ENCODE data around the gene ZFC3H1. TPM values are rescaled to one million over a fixed set of nuclear protein-coding genes. Genes with fewer than 3 reads are reported as not detected.

ZFC3H1 gene
- total and polyA plus RNA-seq, 9 of the 15 experiments (the other 6 are each of a cell fraction or from before 2014, with no cell fraction given) = 14.8 to 80.5 (median 22.1) TPM

- TF ChIP-seq, protein P1, sequence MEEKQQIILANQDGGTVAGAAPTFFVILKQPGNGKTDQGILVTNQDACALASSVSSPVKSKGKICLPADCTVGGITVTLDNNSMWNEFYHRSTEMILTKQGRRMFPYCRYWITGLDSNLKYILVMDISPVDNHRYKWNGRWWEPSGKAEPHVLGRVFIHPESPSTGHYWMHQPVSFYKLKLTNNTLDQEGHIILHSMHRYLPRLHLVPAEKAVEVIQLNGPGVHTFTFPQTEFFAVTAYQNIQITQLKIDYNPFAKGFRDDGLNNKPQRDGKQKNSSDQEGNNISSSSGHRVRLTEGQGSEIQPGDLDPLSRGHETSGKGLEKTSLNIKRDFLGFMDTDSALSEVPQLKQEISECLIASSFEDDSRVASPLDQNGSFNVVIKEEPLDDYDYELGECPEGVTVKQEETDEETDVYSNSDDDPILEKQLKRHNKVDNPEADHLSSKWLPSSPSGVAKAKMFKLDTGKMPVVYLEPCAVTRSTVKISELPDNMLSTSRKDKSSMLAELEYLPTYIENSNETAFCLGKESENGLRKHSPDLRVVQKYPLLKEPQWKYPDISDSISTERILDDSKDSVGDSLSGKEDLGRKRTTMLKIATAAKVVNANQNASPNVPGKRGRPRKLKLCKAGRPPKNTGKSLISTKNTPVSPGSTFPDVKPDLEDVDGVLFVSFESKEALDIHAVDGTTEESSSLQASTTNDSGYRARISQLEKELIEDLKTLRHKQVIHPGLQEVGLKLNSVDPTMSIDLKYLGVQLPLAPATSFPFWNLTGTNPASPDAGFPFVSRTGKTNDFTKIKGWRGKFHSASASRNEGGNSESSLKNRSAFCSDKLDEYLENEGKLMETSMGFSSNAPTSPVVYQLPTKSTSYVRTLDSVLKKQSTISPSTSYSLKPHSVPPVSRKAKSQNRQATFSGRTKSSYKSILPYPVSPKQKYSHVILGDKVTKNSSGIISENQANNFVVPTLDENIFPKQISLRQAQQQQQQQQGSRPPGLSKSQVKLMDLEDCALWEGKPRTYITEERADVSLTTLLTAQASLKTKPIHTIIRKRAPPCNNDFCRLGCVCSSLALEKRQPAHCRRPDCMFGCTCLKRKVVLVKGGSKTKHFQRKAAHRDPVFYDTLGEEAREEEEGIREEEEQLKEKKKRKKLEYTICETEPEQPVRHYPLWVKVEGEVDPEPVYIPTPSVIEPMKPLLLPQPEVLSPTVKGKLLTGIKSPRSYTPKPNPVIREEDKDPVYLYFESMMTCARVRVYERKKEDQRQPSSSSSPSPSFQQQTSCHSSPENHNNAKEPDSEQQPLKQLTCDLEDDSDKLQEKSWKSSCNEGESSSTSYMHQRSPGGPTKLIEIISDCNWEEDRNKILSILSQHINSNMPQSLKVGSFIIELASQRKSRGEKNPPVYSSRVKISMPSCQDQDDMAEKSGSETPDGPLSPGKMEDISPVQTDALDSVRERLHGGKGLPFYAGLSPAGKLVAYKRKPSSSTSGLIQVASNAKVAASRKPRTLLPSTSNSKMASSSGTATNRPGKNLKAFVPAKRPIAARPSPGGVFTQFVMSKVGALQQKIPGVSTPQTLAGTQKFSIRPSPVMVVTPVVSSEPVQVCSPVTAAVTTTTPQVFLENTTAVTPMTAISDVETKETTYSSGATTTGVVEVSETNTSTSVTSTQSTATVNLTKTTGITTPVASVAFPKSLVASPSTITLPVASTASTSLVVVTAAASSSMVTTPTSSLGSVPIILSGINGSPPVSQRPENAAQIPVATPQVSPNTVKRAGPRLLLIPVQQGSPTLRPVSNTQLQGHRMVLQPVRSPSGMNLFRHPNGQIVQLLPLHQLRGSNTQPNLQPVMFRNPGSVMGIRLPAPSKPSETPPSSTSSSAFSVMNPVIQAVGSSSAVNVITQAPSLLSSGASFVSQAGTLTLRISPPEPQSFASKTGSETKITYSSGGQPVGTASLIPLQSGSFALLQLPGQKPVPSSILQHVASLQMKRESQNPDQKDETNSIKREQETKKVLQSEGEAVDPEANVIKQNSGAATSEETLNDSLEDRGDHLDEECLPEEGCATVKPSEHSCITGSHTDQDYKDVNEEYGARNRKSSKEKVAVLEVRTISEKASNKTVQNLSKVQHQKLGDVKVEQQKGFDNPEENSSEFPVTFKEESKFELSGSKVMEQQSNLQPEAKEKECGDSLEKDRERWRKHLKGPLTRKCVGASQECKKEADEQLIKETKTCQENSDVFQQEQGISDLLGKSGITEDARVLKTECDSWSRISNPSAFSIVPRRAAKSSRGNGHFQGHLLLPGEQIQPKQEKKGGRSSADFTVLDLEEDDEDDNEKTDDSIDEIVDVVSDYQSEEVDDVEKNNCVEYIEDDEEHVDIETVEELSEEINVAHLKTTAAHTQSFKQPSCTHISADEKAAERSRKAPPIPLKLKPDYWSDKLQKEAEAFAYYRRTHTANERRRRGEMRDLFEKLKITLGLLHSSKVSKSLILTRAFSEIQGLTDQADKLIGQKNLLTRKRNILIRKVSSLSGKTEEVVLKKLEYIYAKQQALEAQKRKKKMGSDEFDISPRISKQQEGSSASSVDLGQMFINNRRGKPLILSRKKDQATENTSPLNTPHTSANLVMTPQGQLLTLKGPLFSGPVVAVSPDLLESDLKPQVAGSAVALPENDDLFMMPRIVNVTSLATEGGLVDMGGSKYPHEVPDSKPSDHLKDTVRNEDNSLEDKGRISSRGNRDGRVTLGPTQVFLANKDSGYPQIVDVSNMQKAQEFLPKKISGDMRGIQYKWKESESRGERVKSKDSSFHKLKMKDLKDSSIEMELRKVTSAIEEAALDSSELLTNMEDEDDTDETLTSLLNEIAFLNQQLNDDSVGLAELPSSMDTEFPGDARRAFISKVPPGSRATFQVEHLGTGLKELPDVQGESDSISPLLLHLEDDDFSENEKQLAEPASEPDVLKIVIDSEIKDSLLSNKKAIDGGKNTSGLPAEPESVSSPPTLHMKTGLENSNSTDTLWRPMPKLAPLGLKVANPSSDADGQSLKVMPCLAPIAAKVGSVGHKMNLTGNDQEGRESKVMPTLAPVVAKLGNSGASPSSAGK (IDR thresholded peaks at IDR 0.05) = no peak
- TF ChIP-seq NONO (IDR thresholded peaks at IDR 0.05; ENCODE audit: low read depth in 2 of 2, low read length in 1 of 2) = no peak
These were observed 82.4 kb downstream of the ZFC3H1 start (continued) for GRCh38 chr12:71581206-71581605.

Data from K562 (cell line).